Activated T-helper 2 cell treated with anti-CD3 and anti-CD28 coated beads, Interferon-gamma antibody, Interleukin-2, Interleukin-4, amounts not matched to agents 10 μg/mL and 5 μg/mL and 100 μg/mL, durations not matched to agents 14 hours and 24 hours and 36 hours (primary cell): ENCODE data around the gene TMEM192. TPM values are rescaled to one million over a fixed set of nuclear protein-coding genes. Genes with fewer than 3 reads are reported as not detected.
A peak's percentile ranks its signal among the peaks of the same experiment; 100 is the strongest.
"Not testable (repeated sequence)": the region's sequence is repeated elsewhere in the genome, so short reads cannot be mapped to it uniquely, and the experiment has no call there.

Source experiments
- DNase-seq: peaks from one replicate; pipeline ENCODE4 v3.0.0; 2021; ENCODE audit warnings: low spot score
- H3K27ac Mint-ChIP-seq: one replicate; pipeline ENCODE4 v1.8.0; 2021; ENCODE audit warnings: mixed read lengths
- H3K27me3 Mint-ChIP-seq: one replicate; pipeline ENCODE4 v1.8.0; 2021; ENCODE audit warnings: low read depth, mixed read lengths
- H3K36me3 Mint-ChIP-seq: one replicate; pipeline ENCODE4 v1.8.0; 2021; ENCODE audit warnings: low read depth, mixed read lengths
- H3K4me1 Mint-ChIP-seq: one replicate; pipeline ENCODE4 v1.8.0; 2021; ENCODE audit warnings: low read depth, mixed read lengths
- H3K4me3 Mint-ChIP-seq: one replicate; pipeline ENCODE4 v1.8.0; 2021; ENCODE audit warnings: low read depth, mild to moderate bottlenecking, moderate library complexity, mixed read lengths
- H3K9me3 Mint-ChIP-seq: one replicate; pipeline ENCODE4 v1.8.0; 2021; ENCODE audit warnings: mixed read lengths
- intact Hi-C: fragments of 100-400 bp; cut with micrococcal nuclease; formaldehyde crosslinking; loops from one replicate; pipeline ENCODE4 v1.15.1; 2023
- total RNA-seq: library from RNA; stranded (reverse); gene quantifications from 2 replicates; pipeline ENCODE4 v1.2.3, GENCODE V29; 2022

Gene TMEM192
- total RNA-seq, 1 donor from 2014 or later = 14.4 TPM

DNA sequence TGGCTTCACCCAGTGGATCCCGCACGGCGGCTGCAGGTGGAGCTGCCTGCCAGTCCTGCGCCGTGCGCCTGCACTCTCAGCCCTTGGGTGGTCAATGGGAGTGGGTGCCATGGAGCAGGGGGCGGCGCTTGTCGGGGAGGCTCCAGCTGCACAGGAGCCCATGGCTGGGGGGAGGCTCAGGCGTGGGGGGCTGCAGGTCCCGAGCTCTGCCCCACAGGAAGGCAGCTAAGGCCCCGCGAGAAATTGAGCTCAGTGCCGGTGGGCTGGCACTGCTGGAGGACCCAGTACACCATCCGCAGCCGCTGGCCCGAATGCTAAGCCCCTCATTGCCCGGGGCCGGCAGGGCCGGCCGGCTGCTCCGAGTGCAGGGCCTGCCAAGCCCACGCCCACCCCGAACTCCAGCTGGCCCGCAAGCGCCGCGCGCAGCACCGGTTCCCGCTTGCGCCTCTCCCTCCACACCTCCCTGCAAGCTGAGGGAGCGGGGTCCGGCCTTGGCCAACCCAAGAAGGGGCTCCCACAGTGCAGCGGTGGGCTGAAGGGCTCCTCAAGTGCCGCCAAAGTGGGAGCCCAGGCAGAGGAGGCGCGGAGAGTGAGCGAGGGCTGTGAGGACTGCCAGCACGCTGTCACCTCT lies 13.3 kb upstream of the TMEM192 start:
- H3K9me3 Mint-ChIP-seq, H3K4me3 Mint-ChIP-seq, H3K4me1 Mint-ChIP-seq, DNase-seq, H3K36me3 Mint-ChIP-seq, intact Hi-C loops, H3K27ac Mint-ChIP-seq: not testable (repeated sequence)
- H3K27me3 Mint-ChIP-seq = peaks cover 16% of the 10 kb centered on the region

DNA sequence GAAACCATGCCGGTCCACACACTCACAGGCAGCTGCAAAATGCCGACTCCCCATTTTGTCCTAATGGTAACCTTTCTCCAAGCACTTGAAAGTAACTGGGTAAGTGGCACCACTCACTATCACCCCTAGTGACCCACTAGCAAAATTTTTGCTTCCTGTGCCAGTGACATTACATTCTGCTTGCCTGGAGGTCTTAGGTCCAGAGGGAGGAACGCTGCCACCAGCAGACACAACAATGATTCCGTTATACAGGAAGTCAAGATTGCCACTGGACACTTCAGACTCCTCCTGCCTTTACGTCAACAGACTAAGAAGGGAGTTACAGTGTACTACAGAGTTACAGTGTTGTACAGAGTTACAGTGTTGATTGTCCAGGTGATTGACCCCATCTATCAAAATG lies 11.8 kb upstream of the TMEM192 start:
- H3K27me3 Mint-ChIP-seq = peaks cover 8% of the 10 kb centered on the region
- H3K27ac Mint-ChIP-seq = no peak overlapping the region
- DNase-seq = no peak
- intact Hi-C loops = no loop called here
- no peak overlapping the region for H3K4me3 Mint-ChIP-seq
- H3K9me3 Mint-ChIP-seq = no peaks in the 10 kb centered on the region
- no peaks in the 10 kb centered on the region for H3K36me3 Mint-ChIP-seq
- H3K4me1 Mint-ChIP-seq = no peaks in the 10 kb centered on the region

DNA sequence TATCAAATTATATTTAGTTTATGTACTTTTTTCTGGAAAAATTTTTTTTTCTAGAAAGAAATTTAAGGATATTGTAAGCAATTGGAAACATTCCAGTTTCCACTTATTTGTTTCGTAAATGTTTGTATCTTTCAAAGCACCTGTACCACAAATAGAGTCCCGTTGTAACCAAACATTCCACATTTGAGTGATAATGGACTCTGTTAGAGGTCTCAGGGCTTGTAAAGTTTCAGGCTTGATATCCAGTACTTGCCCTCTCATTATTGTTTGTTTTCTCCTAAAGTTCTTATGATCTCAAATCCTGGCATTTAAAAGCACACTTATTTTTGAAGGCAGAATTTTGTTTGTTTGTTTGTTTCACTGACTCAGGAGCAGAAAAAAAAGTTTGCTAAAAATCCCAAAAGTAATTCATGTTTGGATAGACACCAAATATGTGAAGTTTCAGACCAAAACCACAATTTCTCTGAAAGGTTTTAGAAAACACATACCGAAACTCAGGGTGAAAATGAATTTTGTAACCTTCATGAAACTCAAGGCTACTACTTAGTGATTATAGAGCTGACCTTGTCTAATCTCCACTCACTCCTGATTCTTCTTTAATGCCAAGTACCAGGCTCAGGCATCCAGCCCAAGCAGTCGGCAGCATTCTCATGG lies 5.7 kb upstream of the TMEM192 start:
- H3K4me1 Mint-ChIP-seq = peaks cover 7% of the 10 kb centered on the region
- peaks cover 23% of the 10 kb centered on the region for H3K27me3 Mint-ChIP-seq
- H3K36me3 Mint-ChIP-seq = no peaks in the 10 kb centered on the region
- H3K9me3 Mint-ChIP-seq = no peaks in the 10 kb centered on the region
- no peak overlapping the region for H3K27ac Mint-ChIP-seq
- DNase-seq = no peak
- no peak overlapping the region for H3K4me3 Mint-ChIP-seq
- intact Hi-C loops = no loop called here

DNA sequence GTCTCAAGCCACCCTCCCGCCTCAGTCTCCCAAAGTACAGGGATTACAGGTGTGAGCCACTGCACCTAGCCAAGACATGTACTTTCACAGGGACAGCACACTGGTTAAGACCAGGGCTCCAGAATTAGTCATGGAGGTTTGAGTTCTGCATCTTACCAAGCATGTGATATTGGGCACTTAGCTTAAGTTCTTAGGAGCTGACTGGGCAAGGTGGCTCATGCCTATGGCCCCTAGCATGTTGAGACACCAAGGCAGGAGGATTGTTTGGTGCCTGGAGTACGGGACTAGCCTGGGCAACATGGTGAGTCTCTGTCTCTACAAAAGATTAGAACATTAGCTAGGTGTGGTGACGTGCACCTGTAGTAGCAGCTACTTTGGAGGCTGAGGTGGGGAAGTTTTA lies 2.6 kb upstream of the TMEM192 start:
- Mint-ChIP-seq H3K4me3 (no peak overlapping the region), H3K36me3 (peaks cover under 1% of the 10 kb centered on the region), H3K27ac (no peak overlapping the region), H3K27me3 (peaks cover 21% of the 10 kb centered on the region), H3K4me1 (peaks cover 14% of the 10 kb centered on the region), H3K9me3 (no peaks in the 10 kb centered on the region)
- intact Hi-C loops = no loop called here
- DNase-seq = no peak

DNA sequence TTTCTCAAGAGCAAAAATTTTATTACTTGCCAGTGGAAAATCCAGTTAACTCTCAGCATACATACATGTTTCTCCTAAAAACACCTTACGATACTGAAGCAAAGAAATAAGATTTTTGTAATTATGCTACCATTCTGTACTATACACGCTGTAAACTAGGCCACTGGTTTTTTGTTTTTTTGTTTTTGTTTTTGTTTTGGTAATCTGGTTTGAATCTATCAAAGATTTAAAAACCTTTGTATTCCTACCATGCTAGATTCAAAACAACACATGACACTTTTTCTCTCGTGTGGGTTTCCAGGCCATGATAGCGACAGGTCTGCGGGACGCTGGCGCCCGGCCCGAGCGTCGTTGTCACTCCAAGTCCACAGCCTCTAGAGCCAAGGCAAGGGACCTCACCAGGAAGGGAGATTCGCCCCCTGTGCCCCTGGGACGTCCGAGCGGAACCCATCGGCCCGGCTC lies 723 bp downstream of the TMEM192 start:
- Mint-ChIP-seq H3K4me1 (peaks cover 9% of the 10 kb centered on the region), H3K36me3 (peaks cover 8% of the 10 kb centered on the region), H3K27ac (peak overlapping the region; percentile 67), H3K4me3 (peak overlapping the region; percentile 92), H3K9me3 (no peaks in the 10 kb centered on the region), H3K27me3 (peaks cover 13% of the 10 kb centered on the region)
- intact Hi-C loops = loop anchor here (1.0 to 5.0 kb wide), 3 partner anchors 156 to 350 kb away; partner anchors contain the start of gene MSMO1
- DNase-seq = no peak

DNA sequence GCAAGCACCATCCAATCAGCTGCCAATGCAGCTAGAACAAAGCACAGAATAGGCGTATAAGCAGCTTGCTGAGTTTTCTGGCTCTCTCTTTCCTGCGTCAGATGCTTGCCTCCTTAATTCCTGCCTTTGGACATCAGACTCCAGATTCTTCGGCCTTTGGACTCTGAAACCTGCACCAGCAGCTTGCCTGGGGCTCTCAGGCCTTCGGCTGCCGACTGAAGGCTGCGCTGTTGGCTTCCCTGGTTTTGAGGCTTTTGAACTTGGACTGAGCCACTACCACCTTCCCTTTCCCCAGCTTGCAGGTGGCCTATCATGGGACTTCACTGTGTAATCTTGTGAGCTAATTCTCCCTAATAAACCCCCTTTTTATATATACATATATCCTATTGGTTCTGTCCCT lies 6.1 kb downstream of the TMEM192 start:
- H3K9me3 Mint-ChIP-seq = no peaks in the 10 kb centered on the region
- intact Hi-C loops = no loop called here

DNA sequence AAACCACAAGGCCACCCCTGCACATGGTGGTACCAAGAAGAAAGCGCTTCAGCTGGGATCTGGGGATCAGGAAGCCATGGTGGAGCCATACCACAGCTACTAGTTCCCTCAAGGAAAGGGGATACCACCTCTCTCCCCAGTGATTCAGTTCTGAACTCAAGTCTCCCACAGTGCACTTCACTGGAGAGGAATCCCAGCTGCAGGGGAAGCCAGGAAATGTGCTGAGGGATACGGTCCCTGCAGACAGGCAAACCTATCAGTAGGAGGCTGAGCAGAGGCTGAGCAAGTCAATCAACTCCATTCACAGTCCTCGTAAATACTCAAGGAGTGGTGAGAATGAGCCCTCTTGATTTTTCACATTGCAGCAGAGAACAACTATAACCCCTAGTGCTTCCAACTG lies 11.0 kb downstream of the TMEM192 start:
- no peak overlapping the region for H3K4me3 Mint-ChIP-seq
- DNase-seq = no peak
- H3K36me3 Mint-ChIP-seq = peaks cover 16% of the 10 kb centered on the region
- intact Hi-C loops = no loop called here
- H3K4me1 Mint-ChIP-seq = no peaks in the 10 kb centered on the region
- no peaks in the 10 kb centered on the region for H3K27me3 Mint-ChIP-seq
- no peak overlapping the region for H3K27ac Mint-ChIP-seq
- H3K9me3 Mint-ChIP-seq = no peaks in the 10 kb centered on the region

More for the DNA sequence above, 6.1 kb downstream of the TMEM192 start:
- no peak for DNase-seq
- Mint-ChIP-seq H3K27ac (no peak overlapping the region), H3K4me1 (no peaks in the 10 kb centered on the region), H3K27me3 (no peaks in the 10 kb centered on the region), H3K36me3 (peaks cover 17% of the 10 kb centered on the region), H3K4me3 (no peak overlapping the region)

DNA sequence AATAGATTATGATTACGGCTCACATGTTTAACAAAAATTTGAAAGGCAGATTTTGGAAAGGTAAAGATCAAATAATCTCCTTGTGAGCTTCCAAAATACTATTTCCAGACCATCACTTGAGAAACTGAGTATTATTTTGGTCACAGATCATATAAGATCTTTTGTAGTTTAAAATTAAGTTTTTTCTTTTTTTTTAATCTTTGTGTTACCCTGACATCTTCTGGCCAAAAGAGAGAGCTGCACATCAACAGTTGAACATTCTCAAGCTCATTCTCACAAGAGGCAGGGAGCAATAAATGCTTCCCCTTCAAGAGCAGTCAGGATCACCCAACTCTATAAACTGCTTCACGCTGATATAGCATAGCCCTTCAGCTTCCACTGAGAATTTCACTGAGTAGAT lies 15.9 kb downstream of the TMEM192 start:
- Mint-ChIP-seq H3K36me3 (peaks cover 10% of the 10 kb centered on the region), H3K4me3 (no peak overlapping the region), H3K9me3 (no peaks in the 10 kb centered on the region), H3K27ac (no peak overlapping the region), H3K4me1 (no peaks in the 10 kb centered on the region), H3K27me3 (no peaks in the 10 kb centered on the region)
- intact Hi-C loops = loop anchor here (1.0 kb wide), 1 partner anchor 317 kb away; no protein-coding TSS in a partner anchor
- DNase-seq = no peak

DNA sequence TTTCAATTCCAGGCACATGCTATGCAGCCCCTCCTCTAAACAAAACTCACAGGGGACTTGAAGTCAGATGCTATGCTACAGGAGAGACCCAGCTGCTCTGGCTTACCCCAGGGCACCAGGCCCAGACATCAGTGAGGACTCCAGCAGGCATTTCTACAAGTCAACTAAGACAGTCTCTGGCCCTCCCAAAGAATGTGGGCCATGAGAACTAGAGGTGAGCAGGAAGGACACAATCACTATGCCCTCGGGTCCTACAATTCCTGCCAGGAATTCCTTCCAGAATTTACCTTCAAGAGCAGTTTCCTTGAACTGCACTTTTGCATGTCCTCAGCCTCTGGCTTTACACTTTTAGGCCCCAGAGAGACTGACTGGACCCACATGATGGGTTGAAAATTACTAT lies 17.4 kb downstream of the TMEM192 start:
- Mint-ChIP-seq H3K27me3 (no peaks in the 10 kb centered on the region), H3K4me1 (no peaks in the 10 kb centered on the region), H3K4me3 (no peak overlapping the region), H3K27ac (no peak overlapping the region), H3K36me3 (peaks cover 4% of the 10 kb centered on the region), H3K9me3 (no peaks in the 10 kb centered on the region)
- DNase-seq = no peak
- intact Hi-C loops = no loop called here

DNA sequence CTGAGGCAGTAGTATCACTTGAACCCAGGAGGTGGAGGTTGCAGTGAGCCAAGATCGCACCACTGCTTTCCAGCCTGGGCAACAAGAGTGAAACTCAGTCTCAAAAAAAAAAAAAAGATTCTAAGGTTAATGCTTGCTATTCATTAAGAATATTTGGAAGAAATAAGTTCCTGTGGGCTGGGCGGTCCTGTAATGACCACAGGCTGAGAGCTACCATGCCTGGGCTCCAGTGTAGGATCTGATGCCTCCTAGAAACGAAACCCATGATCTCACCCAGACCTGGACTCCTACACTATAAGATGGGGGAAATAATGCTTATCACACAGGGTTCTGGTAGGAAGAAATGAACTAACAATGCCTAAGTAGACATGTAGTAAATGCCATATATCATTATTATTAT lies 17.8 kb downstream of the TMEM192 start:
- Mint-ChIP-seq H3K27ac (no peak overlapping the region), H3K27me3 (no peaks in the 10 kb centered on the region), H3K9me3 (no peaks in the 10 kb centered on the region), H3K4me3 (no peak overlapping the region), H3K4me1 (no peaks in the 10 kb centered on the region), H3K36me3 (peaks cover 4% of the 10 kb centered on the region)
- no peak for DNase-seq
- intact Hi-C loops = no loop called here

DNA sequence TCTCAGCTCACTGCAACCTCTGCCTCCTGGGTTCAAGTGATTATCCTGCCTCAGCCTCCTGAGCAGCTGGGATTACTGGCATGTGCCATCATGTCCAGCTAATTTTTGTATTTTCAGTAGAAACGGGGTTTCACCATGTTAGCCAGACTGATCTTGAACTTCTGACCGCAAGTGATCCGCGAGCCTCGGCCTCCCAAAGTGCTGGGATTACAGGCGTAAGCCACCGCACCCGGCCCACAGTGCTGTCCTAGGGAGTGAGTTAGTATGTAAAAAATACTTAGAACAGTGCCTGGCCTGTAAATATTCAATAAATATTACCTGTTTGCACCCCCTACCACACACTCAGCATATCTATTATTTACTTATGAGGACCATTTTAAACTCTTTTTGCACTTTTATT lies 20.5 kb downstream of the TMEM192 start:
- DNase-seq, intact Hi-C loops, H3K4me3 Mint-ChIP-seq, H3K27me3 Mint-ChIP-seq, H3K4me1 Mint-ChIP-seq, H3K36me3 Mint-ChIP-seq, H3K9me3 Mint-ChIP-seq, H3K27ac Mint-ChIP-seq: not testable (repeated sequence)

DNA sequence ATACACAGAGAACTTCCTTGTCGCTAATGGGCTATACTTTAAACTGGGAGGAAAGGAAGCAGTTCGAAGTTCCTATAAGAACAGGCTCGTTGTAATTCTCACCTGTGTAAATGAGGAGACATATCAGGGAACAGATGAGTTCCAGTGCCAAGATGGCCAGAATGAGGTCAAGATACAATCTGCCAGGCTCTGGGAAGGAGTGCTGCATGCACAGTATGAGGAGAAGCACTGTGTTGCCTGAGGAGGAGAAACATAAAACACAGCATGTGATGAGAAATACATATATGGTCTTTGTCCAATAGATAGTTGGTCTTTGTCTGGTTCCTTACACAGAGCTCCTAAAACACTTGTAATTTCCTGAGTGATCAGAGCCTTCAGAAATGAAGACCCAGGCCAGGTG lies 24.3 kb downstream of the TMEM192 start:
- H3K36me3 Mint-ChIP-seq = peaks cover 14% of the 10 kb centered on the region
- no peaks in the 10 kb centered on the region for H3K27me3 Mint-ChIP-seq
- H3K4me3 Mint-ChIP-seq = no peak overlapping the region
- DNase-seq = no peak
- no peak overlapping the region for H3K27ac Mint-ChIP-seq
- intact Hi-C loops = no loop called here
- H3K9me3 Mint-ChIP-seq = no peaks in the 10 kb centered on the region
- no peaks in the 10 kb centered on the region for H3K4me1 Mint-ChIP-seq

DNA sequence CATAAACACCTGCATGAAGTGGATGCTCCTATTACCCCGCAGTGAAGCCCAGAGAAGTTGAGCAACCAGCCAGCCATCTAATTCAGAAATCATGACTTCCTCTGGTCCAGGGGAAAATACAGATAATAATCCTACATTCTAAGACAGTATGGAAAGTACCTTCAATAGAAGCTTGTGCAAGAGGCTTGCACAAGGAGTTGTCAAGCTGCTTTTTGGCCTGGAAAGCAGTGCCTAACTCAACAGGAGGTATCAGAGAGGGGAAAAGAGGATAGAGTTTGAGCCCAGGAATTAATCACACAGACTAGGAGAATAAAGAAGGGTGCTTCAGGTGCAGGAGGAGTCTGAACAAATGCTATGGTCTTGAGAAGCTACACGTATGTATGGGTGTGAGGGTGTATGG lies 26.7 kb downstream of the TMEM192 start:
- Mint-ChIP-seq H3K4me3 (no peak overlapping the region), H3K4me1 (no peaks in the 10 kb centered on the region), H3K27ac (no peak overlapping the region), H3K27me3 (no peaks in the 10 kb centered on the region), H3K9me3 (no peaks in the 10 kb centered on the region), H3K36me3 (peaks cover 18% of the 10 kb centered on the region)
- DNase-seq = no peak
- intact Hi-C loops = no loop called here
